ENCODE results near the gene FBXW7. TPM values are rescaled to one million over a fixed set of nuclear protein-coding genes. Genes with fewer than 3 reads are reported as not detected.

Gene FBXW7
- total RNA-seq, 4 donors from 2014 or later: 106 to 363 (median 138) TPM

DNA sequence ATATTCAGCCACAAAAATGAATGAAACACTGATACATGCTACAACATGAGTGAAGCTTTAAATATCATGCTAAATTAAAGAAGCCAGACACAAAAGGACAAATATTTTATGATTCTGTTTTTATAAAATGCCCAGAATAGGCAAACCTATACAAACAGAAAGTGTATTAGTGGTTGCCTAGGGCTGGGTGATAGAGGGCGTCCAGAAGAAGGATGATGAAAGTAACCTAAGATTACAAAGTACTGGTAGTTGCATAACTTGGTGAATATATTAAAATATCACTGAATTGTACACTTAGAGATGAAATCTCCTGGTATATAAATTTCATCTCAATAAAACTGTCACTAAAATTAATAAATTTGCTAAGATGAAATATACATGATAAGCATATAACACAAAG is 67.5 kb downstream of the FBXW7 start:
- Histone ChIP-seq H3K4me3 (no peak overlapping the region), H3K4me1 (peaks cover 7% of the 10 kb centered on the region), H3K27me3 (no peaks in the 10 kb centered on the region), H3K36me3 (no peaks in the 10 kb centered on the region), H3K27ac (no peak overlapping the region), H3K9me3 (no peaks in the 10 kb centered on the region)
- WGBS: 75% methylated on average over 1 of the region's 1 CpG
- DNase-seq (ENCODE audit: low spot score in 2 of 2): no peak
- no peak for TF ChIP-seq EP300 (IDR thresholded peaks at IDR 0.05)
- TF ChIP-seq POLR2A (IDR thresholded peaks at IDR 0.05): no peak
- TF ChIP-seq POLR2AphosphoS5 (IDR thresholded peaks at IDR 0.05): no peak
- TF ChIP-seq CTCF (IDR thresholded peaks at IDR 0.05): no peak

- Histone ChIP-seq H3K27me3 (no peaks in the 10 kb centered on the region), H3K4me3 (no peak overlapping the region), H3K9me3 (no peaks in the 10 kb centered on the region), H3K4me1 (peaks cover 7% of the 10 kb centered on the region), H3K27ac (no peak overlapping the region), H3K36me3 (no peaks in the 10 kb centered on the region)
- TF ChIP-seq CTCF (IDR thresholded peaks at IDR 0.05) (no peak), POLR2A (IDR thresholded peaks at IDR 0.05) (no peak), EP300 (IDR thresholded peaks at IDR 0.05) (no peak), POLR2AphosphoS5 (IDR thresholded peaks at IDR 0.05) (no peak)
- 94% methylated on average over 4 of the region's 4 CpGs for WGBS
- no peak for DNase-seq (ENCODE audit: low spot score in 2 of 2)
Observed at GRCh38 chr4:152467101-152467500, 68.8 kb downstream of the FBXW7 start.

DNA sequence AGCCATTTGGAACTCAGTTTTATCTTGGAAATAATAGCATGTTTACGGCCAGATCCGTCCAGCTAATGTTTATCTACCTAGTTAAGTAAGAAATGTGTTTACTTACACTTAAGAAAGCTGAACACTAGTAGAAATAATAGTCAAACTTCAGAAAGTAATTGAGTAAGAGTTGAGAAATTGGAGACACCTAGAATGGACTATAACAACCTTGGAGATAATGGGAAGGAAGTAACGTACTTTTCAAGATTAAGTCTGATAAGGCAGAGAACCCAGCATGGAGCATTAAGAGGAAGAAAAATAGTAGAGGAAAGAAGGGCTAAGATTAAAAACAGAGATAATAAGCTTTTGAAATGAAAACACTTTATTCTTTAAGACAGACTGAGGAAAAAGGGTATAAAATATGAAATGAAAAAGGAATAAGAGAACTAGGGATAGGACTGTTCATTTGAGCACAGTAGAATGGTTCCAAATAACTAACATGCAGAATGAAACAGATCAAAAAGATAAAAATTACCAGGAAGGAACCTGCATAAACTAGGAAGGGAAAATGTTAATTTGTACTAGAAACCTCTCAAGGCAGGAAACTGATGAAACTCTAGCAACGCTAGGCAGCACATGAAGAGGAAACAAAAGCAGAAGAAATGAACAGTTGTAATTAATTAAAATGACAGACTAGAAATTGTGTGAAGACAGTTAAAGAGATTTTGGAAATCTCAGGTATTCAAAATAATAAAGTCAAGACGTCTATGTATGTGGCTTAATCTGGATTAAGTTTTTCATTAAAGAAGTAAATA is 71.7 kb downstream of the FBXW7 start:
- TF ChIP-seq POLR2A (IDR thresholded peaks at IDR 0.05): no peak
- 63% methylated on average over 5 of the region's 5 CpGs for WGBS
- no peak overlapping the region for H3K27ac ChIP-seq

DNA sequence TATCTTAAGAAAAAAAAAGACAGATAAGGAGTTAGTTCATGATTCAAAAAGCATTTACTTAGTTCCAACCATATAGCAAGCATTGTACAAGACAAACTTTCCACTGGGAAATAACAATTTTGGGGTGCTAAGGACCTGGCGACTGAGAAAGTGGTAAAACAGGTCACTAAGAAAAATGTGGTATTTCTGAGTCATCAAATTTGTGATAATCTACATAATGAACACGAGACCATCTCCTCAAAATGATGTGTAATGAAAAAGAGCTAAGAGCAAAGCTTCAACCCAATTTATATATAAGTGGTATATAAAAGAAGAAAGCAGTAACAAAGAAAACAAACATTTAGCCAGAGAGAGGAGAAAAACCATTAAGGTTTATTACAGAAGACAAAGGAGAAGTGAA is 72.3 kb downstream of the FBXW7 start:
- H3K9me3 ChIP-seq: no peaks in the 10 kb centered on the region
- peaks cover 13% of the 10 kb centered on the region for H3K4me1 ChIP-seq
- H3K27me3 ChIP-seq: no peaks in the 10 kb centered on the region
- no peak overlapping the region for H3K27ac ChIP-seq
- DNase-seq (ENCODE audit: low spot score in 2 of 2): no peak
- H3K36me3 ChIP-seq: no peaks in the 10 kb centered on the region
- H3K4me3 ChIP-seq: no peak overlapping the region
- WGBS: 92% methylated on average over 2 of the region's 2 CpGs
- no peak for TF ChIP-seq EP300 (IDR thresholded peaks at IDR 0.05)
- no peak for TF ChIP-seq POLR2A (IDR thresholded peaks at IDR 0.05)
- TF ChIP-seq CTCF (IDR thresholded peaks at IDR 0.05): no peak
- no peak for TF ChIP-seq POLR2AphosphoS5 (IDR thresholded peaks at IDR 0.05)

More for the DNA sequence above, 71.7 kb downstream of the FBXW7 start:
- no peaks in the 10 kb centered on the region for H3K9me3 ChIP-seq
- H3K4me1 ChIP-seq: peaks cover 10% of the 10 kb centered on the region
- H3K36me3 ChIP-seq: no peaks in the 10 kb centered on the region
- no peak for DNase-seq (ENCODE audit: low spot score in 2 of 2)
- H3K4me3 ChIP-seq: no peak overlapping the region
- no peaks in the 10 kb centered on the region for H3K27me3 ChIP-seq

- DNase-seq (ENCODE audit: low spot score in 2 of 2): no peak
- peaks cover 13% of the 10 kb centered on the region for H3K4me1 ChIP-seq
- H3K27me3 ChIP-seq: no peaks in the 10 kb centered on the region
- H3K9me3 ChIP-seq: no peaks in the 10 kb centered on the region
- no peak overlapping the region for H3K27ac ChIP-seq
- no peak overlapping the region for H3K4me3 ChIP-seq
- WGBS: 66% methylated on average over 1 of the region's 1 CpG
- TF ChIP-seq POLR2AphosphoS5 (IDR thresholded peaks at IDR 0.05) (no peak), EP300 (IDR thresholded peaks at IDR 0.05) (no peak), CTCF (IDR thresholded peaks at IDR 0.05) (no peak), POLR2A (IDR thresholded peaks at IDR 0.05) (no peak)
- H3K36me3 ChIP-seq: no peaks in the 10 kb centered on the region
Observed at GRCh38 chr4:152462695-152463094, 73.2 kb downstream of the FBXW7 start.
